ENCODE measurements around the gene GALNTL6. TPM values are rescaled to one million over a fixed set of nuclear protein-coding genes. Genes with fewer than 3 reads are reported as not detected.

The GALNTL6 gene
- total and polyA plus RNA-seq, 2 of the 4 experiments (the other 2 are of a cell fraction): under 0.01 TPM; not detected in 1

GRCh38 chr4:171993247-171993646 lies 180.0 kb downstream of the GALNTL6 start:
- Histone ChIP-seq H4K91ac (ENCODE audit: insufficient read depth, low read depth, low read length) (no peak overlapping the region), H3K36me3 (ENCODE audit: control insufficient read depth, insufficient read depth, low read length) (no peaks in the 10 kb centered on the region), H3K9me1 (ENCODE audit: insufficient read depth, low read length) (no peaks in the 10 kb centered on the region), H4K8ac (ENCODE audit: low read depth in 2 of 2, low read length in 2 of 2) (no peak overlapping the region), H2AK9ac (replicated peaks; ENCODE audit: low read depth, low read length, poor library complexity) (no peak overlapping the region), H3K4me1 (ENCODE audit: control insufficient read depth, insufficient read depth, low read length) (no peaks in the 10 kb centered on the region), H3K4ac (ENCODE audit: low read depth, low read length) (no peak overlapping the region), H3K27me3 (ENCODE audit: control insufficient read depth, insufficient read depth, low read length) (no peaks in the 10 kb centered on the region), H2BK15ac (ENCODE audit: low read depth, low read length) (no peak overlapping the region), H3K9ac (ENCODE audit: low read depth, low read length) (no peak overlapping the region), H3K4me2 (ENCODE audit: low read depth, low read length) (no peak overlapping the region), H3K9me3 (ENCODE audit: control insufficient read depth, insufficient read depth, low read length) (no peaks in the 10 kb centered on the region; the same call in 1 of the 2 replicates), H3K56ac (ENCODE audit: extremely low read depth, insufficient read depth, low read length) (no peak overlapping the region), H2AK5ac (ENCODE audit: low read depth, low read length) (no peak overlapping the region), H4K20me1 (ENCODE audit: insufficient read depth, low read length) (no peaks in the 10 kb centered on the region), H3K79me1 (ENCODE audit: low read depth in 1 of 2, low read length in 2 of 2) (no peaks in the 10 kb centered on the region), H3K4me3 (ENCODE audit: insufficient read depth, low read depth, low read length) (no peak overlapping the region), H3K14ac (replicated peaks; ENCODE audit: low read depth, low read length) (no peak overlapping the region), H2BK20ac (ENCODE audit: low read depth, low read length) (no peak overlapping the region), H2BK120ac (ENCODE audit: low read depth, low read length) (no peak overlapping the region), H2BK5ac (ENCODE audit: low read depth, low read length, poor library complexity, severe bottlenecking) (no peak overlapping the region), H2AFZ (replicated peaks; ENCODE audit: low read length, poor library complexity) (no peak overlapping the region), H4K5ac (ENCODE audit: low read depth, low read length) (no peak overlapping the region), H3K27ac (ENCODE audit: insufficient read depth, low read length) (no peak overlapping the region), H3K23ac (ENCODE audit: low read depth, low read length) (no peak overlapping the region), H3K18ac (ENCODE audit: low read depth, low read length) (no peak overlapping the region)
- BruUV-seq (replicated peaks): no TSS peak
- DNase-seq (no peak), ATAC-seq (ENCODE audit: low read depth) (no peak)
- in situ Hi-C loops (cut with MboI; ENCODE audit: low sequenced_read_pairs): no loop called here
- ChIA-PET CTCF (no interaction called here), POLR2A (ENCODE audit: unreplicated experiment) (no interaction called here)
- intact Hi-C loops (cut with micrococcal nuclease): no loop called here
- dilution Hi-C loops (cut with HindIII; ENCODE audit: low sequenced_read_pairs, unreplicated experiment): no loop called here
- TF ChIP-seq MXI1 (IDR thresholded peaks at IDR 0.05; ENCODE audit: borderline replicate concordance, low read depth, low read length) (no peak), POLR2A (IDR thresholded peaks at IDR 0.05; ENCODE audit: low read depth, low read length) (no peak), CEBPB (IDR thresholded peaks at IDR 0.05; ENCODE audit: low read depth, low read length) (no peak), RAD21 (IDR thresholded peaks at IDR 0.05; ENCODE audit: low read length) (no peak), RCOR1 (IDR thresholded peaks at IDR 0.05; ENCODE audit: insufficient replicate concordance, low read length) (no peak), CHD1 (IDR thresholded peaks at IDR 0.05; ENCODE audit: low read depth, low read length) (no peak), CTCF (conservative IDR thresholded peaks at IDR 0.05; ENCODE audit: low read depth, low read length) (no peak), USF2 (IDR thresholded peaks at IDR 0.05; ENCODE audit: low read depth, low read length) (no peak), SMC3 (IDR thresholded peaks at IDR 0.05; ENCODE audit: low read depth, low read length) (no peak), FOS (IDR thresholded peaks at IDR 0.05; ENCODE audit: low read depth, low read length) (no peak), BHLHE40 (IDR thresholded peaks at IDR 0.05; ENCODE audit: low read depth, low read length) (no peak), NFE2L2 (IDR thresholded peaks at IDR 0.05; ENCODE audit: low read depth, low read length) (no peak), MAFK (IDR thresholded peaks at IDR 0.05; ENCODE audit: low read depth, low read length) (no peak), ELK1 (IDR thresholded peaks at IDR 0.05; ENCODE audit: borderline replicate concordance, low read depth, low read length) (no peak)
- no CpG with 5 or more reads among the region's 1 CpG for WGBS, 2 experiments (ENCODE audit: extremely low coverage in 2 of 2, insufficient read length in 1 of 2)
